Measurements from ENCODE around the gene XPNPEP3. TPM values are rescaled to one million over a fixed set of nuclear protein-coding genes. Genes with fewer than 3 reads are reported as not detected.

XPNPEP3 gene
- total RNA-seq: 10 to 100 TPM; 27.6 to 32.7 TPM
- 18.9 TPM for polyA plus RNA-seq (2013, experiment 1 of 2)
- 18.0 TPM for polyA plus RNA-seq (2013, experiment 2 of 2)
- long read RNA-seq, experiment 1, partial matches to known transcripts: 1 of 13 reads
- long read RNA-seq, experiment 1, other reads (novel, unspliced or antisense): 11 of 13 reads
- long read RNA-seq, experiment 2, full-length matches to known transcripts: 16 of 22 reads
- long read RNA-seq, experiment 2, partial matches to known transcripts: 1 of 22 reads
- long read RNA-seq, experiment 2, other reads (novel, unspliced or antisense): 5 of 22 reads
- long read RNA-seq, experiment 3, full-length matches to known transcripts: 32 of 56 reads
- long read RNA-seq, experiment 3, partial matches to known transcripts: 8 of 56 reads
- long read RNA-seq, experiment 3, other reads (novel, unspliced or antisense): 16 of 56 reads
- long read RNA-seq, experiment 4, full-length matches to known transcripts: 13 of 37 reads
- long read RNA-seq, experiment 4, partial matches to known transcripts: 6 of 37 reads
- long read RNA-seq, experiment 4, other reads (novel, unspliced or antisense): 18 of 37 reads

- H3K27ac Mint-ChIP-seq: peak within 1 kb of the TSS; percentile 100
- TF ChIP-seq CTCF (conservative IDR thresholded peaks at IDR 0.05): peak; percentile 43
Observed at GRCh38 chr22:40856513-40857308, at the start of gene XPNPEP3, which contains the start of gene ST13. Gene XPNPEP3 (plus strand): TSS chr22:40857148. CDS start chr22:40857182, 34 bp downstream. Gene ST13 (minus strand): TSS chr22:40856639. CDS start chr22:40856540, 99 bp downstream.

GRCh38 chr22:40808018-40808841, 48.7 kb upstream of the XPNPEP3 start:
- H3K27me3 ChIP-seq (ENCODE audit: control insufficient read depth, insufficient read depth, low read length, poor library complexity, severe bottlenecking): no peaks in the 10 kb centered on the region
- H3K9ac ChIP-seq (ENCODE audit: extremely low read depth, low read length, poor library complexity, severe bottlenecking): no peak overlapping the region
- no peak overlapping the region for H3K27ac ChIP-seq (ENCODE audit: low read depth, low read length)
- H3K27me3 Mint-ChIP-seq (ENCODE audit: insufficient read depth): no peaks in the 10 kb centered on the region
- H3K27ac Mint-ChIP-seq: no peak overlapping the region
- no peaks in the 10 kb centered on the region for H3K9me3 ChIP-seq (ENCODE audit: control insufficient read depth, low read length)
- WGBS, 2 experiments (ENCODE audit: insufficient coverage in 1 of 2, insufficient read length in 1 of 2): 68 to 83% methylated on average over 3 to 5 of the region's 6 CpGs
- DNase-seq: no peak
- no peak overlapping the region for H3K4me3 ChIP-seq (ENCODE audit: low read length)
- TF ChIP-seq CTCF (conservative IDR thresholded peaks at IDR 0.05): no peak
- no peak overlapping the region for H3K4me3 Mint-ChIP-seq
- peaks cover 5% of the 10 kb centered on the region for H3K36me3 Mint-ChIP-seq (ENCODE audit: low read depth)
- no peaks in the 10 kb centered on the region for H3K4me1 Mint-ChIP-seq
- no peaks in the 10 kb centered on the region for H3K9me3 Mint-ChIP-seq
- peaks cover 10% of the 10 kb centered on the region for H3K36me3 ChIP-seq (ENCODE audit: control insufficient read depth, insufficient read depth, low read length)
- no peaks in the 10 kb centered on the region for H3K4me1 ChIP-seq (ENCODE audit: control insufficient read depth, insufficient read depth, low read length)

More at GRCh38 chr22:40856513-40857308, at the start of gene XPNPEP3, which contains the start of gene ST13:
- Histone ChIP-seq H3K4me3 (ENCODE audit: low read length) (peak within 1 kb of the TSS; percentile 95), H3K36me3 (ENCODE audit: control insufficient read depth, insufficient read depth, low read length) (peaks cover 46% of the 10 kb centered on the region), H3K9ac (ENCODE audit: extremely low read depth, low read length, poor library complexity, severe bottlenecking) (peak within 1 kb of the TSS; percentile 99), H3K9me3 (ENCODE audit: control insufficient read depth, low read length) (no peaks in the 10 kb centered on the region), H3K4me1 (ENCODE audit: control insufficient read depth, insufficient read depth, low read length) (peaks cover 13% of the 10 kb centered on the region), H3K27ac (ENCODE audit: low read depth, low read length) (peak within 1 kb of the TSS; percentile 100), H3K27me3 (ENCODE audit: control insufficient read depth, insufficient read depth, low read length, poor library complexity, severe bottlenecking) (no peaks in the 10 kb centered on the region)
- H3K36me3 Mint-ChIP-seq (ENCODE audit: low read depth): peaks cover 12% of the 10 kb centered on the region
- H3K4me1 Mint-ChIP-seq: peaks cover 41% of the 10 kb centered on the region
- peak; percentile 98 for DNase-seq
- no peaks in the 10 kb centered on the region for H3K27me3 Mint-ChIP-seq (ENCODE audit: insufficient read depth)
- 0% methylated on average over 22 to 63 of the region's 63 CpGs for WGBS, 2 experiments (ENCODE audit: insufficient coverage in 1 of 2, insufficient read length in 1 of 2)
- peak within 1 kb of the TSS; percentile 95 for H3K4me3 Mint-ChIP-seq
- H3K9me3 Mint-ChIP-seq: no peaks in the 10 kb centered on the region

- Histone ChIP-seq H3K9me3 (ENCODE audit: control insufficient read depth, low read length) (no peaks in the 10 kb centered on the region), H3K36me3 (ENCODE audit: control insufficient read depth, insufficient read depth, low read length) (peaks cover 8% of the 10 kb centered on the region), H3K9ac (ENCODE audit: extremely low read depth, low read length, poor library complexity, severe bottlenecking) (no peak overlapping the region), H3K27ac (ENCODE audit: low read depth, low read length) (no peak overlapping the region), H3K4me1 (ENCODE audit: control insufficient read depth, insufficient read depth, low read length) (no peaks in the 10 kb centered on the region), H3K4me3 (ENCODE audit: low read length) (no peak overlapping the region), H3K27me3 (ENCODE audit: control insufficient read depth, insufficient read depth, low read length, poor library complexity, severe bottlenecking) (no peaks in the 10 kb centered on the region)
- no peak overlapping the region for H3K4me3 Mint-ChIP-seq
- peaks cover 15% of the 10 kb centered on the region for H3K36me3 Mint-ChIP-seq (ENCODE audit: low read depth)
- DNase-seq: no peak
- no peaks in the 10 kb centered on the region for H3K27me3 Mint-ChIP-seq (ENCODE audit: insufficient read depth)
- H3K9me3 Mint-ChIP-seq: no peaks in the 10 kb centered on the region
- H3K4me1 Mint-ChIP-seq: peaks cover 12% of the 10 kb centered on the region
- TF ChIP-seq CTCF (conservative IDR thresholded peaks at IDR 0.05): no peak
- no peak overlapping the region for H3K27ac Mint-ChIP-seq
Observed at GRCh38 chr22:40813912-40814315, 43.0 kb upstream of the XPNPEP3 start.
